ENCODE data around the gene DELE1.

DELE1 gene

DNA sequence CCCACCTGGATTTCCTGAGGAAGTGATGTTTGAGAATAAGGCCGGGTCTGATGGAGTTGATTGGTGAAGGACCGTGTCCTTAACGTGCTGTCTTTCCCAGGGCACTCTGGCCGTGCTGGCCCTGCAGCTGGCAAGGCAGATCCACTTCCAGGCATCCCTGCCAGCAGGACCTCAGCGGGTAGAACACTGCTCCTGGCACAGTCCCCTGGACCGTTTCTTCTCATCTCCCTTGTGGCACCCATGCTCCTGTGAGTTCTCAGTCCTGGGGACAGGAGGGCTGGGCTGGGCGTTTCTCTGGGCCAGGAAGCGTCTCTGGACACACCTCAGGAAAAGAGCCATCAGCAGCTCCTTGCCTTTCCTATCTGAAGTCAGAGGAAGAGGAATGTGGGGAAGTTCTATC, 4.4 kb downstream of the DELE1 start:
- no peak overlapping the region for H3K4me3 ChIP-seq (ENCODE audit: low read depth, low read length)
- no peak for TF ChIP-seq MYC (IDR thresholded peaks at IDR 0.05; ENCODE audit: low read depth, low read length)
- no peak for TF ChIP-seq POLR2A (IDR thresholded peaks at IDR 0.05; ENCODE audit: extremely low read depth, insufficient read length)
- TF ChIP-seq, protein P1, sequence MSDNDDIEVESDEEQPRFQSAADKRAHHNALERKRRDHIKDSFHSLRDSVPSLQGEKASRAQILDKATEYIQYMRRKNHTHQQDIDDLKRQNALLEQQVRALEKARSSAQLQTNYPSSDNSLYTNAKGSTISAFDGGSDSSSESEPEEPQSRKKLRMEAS (IDR thresholded peaks at IDR 0.05; ENCODE audit: low read depth, low read length) = no peak
- TF ChIP-seq, protein P2, sequence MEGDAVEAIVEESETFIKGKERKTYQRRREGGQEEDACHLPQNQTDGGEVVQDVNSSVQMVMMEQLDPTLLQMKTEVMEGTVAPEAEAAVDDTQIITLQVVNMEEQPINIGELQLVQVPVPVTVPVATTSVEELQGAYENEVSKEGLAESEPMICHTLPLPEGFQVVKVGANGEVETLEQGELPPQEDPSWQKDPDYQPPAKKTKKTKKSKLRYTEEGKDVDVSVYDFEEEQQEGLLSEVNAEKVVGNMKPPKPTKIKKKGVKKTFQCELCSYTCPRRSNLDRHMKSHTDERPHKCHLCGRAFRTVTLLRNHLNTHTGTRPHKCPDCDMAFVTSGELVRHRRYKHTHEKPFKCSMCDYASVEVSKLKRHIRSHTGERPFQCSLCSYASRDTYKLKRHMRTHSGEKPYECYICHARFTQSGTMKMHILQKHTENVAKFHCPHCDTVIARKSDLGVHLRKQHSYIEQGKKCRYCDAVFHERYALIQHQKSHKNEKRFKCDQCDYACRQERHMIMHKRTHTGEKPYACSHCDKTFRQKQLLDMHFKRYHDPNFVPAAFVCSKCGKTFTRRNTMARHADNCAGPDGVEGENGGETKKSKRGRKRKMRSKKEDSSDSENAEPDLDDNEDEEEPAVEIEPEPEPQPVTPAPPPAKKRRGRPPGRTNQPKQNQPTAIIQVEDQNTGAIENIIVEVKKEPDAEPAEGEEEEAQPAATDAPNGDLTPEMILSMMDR (IDR thresholded peaks at IDR 0.05; ENCODE audit: low read depth, low read length) = no peak
- no peak for DNase-seq (ENCODE audit: low read depth)

DNA sequence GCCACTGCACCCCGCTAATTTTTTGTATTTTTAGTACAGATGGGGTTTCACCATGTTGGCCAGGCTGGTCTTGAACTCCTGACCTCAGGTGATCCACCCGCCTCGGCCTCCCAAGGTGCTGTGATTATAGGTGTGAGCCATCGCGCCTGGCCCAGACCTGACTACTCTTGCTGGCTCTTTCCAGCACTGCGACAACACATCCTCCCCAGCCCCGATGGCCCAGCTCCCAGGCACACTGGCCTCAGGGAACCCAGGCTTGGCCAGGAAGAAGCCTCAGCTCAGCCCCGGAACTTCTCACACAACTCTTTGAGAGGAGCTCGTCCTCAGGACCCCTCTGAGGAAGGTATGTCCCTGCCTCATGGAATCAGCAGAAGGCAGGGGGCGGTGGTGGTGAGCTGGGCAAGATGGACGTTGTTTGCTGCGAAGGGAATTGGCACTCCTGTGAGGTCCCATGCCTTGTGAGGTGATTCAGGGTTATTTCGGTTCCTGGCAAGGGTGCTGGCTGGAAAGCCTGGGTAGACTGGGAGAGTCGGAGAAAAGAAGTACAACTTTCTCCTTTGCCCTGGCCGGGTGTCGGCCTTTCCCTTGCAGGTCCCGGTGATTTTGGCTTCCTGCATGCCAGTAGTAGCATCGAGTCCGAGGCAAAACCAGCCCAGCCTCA, 5.9 kb downstream of the DELE1 start:
- DNase-seq (ENCODE audit: low read depth) = no peak
- TF ChIP-seq, protein P2 (IDR thresholded peaks at IDR 0.05; ENCODE audit: low read depth, low read length) = no peak
- H3K4me3 ChIP-seq (ENCODE audit: low read depth, low read length) = no peak overlapping the region

DNA sequence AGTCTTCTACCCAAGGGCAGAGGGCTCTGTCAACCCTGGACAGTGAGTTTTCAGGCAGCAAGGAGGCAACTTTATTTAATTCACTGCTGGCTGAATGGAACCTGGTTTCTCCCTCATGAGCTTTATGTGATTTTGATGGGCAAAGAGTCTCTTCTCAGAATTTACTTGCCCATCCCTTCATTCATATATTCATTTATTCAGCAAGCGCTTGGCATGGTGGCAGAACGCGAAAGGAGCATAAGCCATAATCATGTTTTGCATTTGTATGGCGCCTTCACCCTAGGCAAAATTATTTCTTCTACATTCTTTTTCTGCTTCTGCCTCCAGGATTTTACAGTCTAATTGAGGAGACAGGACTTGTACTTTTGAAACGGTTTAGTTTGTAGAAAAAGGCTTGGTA, 8.0 kb downstream of the DELE1 start:
- TF ChIP-seq, protein P2 (IDR thresholded peaks at IDR 0.05; ENCODE audit: low read depth, low read length) = no peak
- TF ChIP-seq POLR2A (IDR thresholded peaks at IDR 0.05; ENCODE audit: extremely low read depth, insufficient read length) (no peak), MYC (IDR thresholded peaks at IDR 0.05; ENCODE audit: low read depth, low read length) (no peak)
- TF ChIP-seq, protein P1 (IDR thresholded peaks at IDR 0.05; ENCODE audit: low read depth, low read length) = no peak
- H3K4me3 ChIP-seq (ENCODE audit: low read depth, low read length) = no peak overlapping the region
- DNase-seq (ENCODE audit: low read depth) = no peak

DNA sequence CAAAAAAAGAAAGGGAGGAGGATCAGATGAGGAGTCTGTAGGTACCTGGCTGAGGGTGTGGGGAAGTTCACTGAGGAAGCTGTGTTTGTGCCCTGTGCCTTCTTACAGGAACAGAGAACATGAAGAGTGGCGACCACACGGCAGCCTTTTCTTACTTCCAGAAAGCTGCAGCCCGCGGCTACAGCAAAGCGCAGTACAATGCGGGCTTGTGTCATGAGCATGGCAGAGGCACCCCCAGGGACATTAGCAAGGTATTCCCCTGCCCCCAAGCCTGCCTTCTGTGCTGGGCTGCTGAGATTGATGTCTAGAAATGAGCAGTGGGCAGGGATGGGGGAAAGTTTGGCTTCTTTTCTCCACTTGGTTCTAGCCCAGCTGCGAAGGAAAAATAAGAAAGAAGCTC, 9.5 kb downstream of the DELE1 start:
- no peak overlapping the region for H3K4me3 ChIP-seq (ENCODE audit: low read depth, low read length)
- no peak for DNase-seq (ENCODE audit: low read depth)
- TF ChIP-seq POLR2A (IDR thresholded peaks at IDR 0.05; ENCODE audit: extremely low read depth, insufficient read length) = no peak
- TF ChIP-seq MYC (IDR thresholded peaks at IDR 0.05; ENCODE audit: low read depth, low read length) = no peak
- TF ChIP-seq, protein P2 (IDR thresholded peaks at IDR 0.05; ENCODE audit: low read depth, low read length) = no peak
- TF ChIP-seq, protein P1 (IDR thresholded peaks at IDR 0.05; ENCODE audit: low read depth, low read length) = no peak

DNA sequence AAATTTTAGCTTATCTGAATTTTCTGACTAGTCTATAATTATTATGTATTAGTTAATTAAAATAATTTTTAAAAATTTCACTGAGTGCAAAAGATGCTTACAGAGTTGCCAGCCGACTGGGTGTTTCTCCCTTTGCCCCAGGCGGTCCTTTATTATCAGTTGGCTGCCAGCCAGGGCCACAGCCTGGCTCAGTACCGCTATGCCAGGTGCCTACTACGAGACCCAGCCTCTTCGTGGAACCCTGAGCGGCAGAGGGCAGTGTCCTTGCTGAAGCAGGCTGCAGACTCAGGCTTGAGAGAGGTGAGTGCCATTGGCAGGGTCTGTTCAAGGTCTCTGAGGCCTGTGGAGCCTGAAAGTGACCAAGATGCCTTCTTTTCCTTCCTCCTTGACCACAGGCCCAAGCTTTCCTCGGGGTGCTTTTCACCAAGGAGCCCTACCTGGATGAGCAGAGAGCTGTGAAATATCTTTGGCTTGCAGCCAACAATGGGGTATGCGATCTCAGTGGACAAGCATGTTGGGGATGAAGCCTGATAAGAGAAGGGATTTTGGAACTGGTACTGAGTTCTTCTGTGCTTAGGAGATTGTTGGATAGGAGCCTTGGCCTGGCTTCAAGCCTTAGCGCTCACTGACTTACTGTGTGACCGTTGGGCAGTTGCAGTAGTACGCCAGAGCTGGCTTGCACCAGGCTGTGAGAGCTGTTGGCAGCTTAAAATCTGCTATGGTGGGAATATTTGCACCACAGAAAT, 10.6 kb downstream of the DELE1 start:
- no peak for TF ChIP-seq MYC (IDR thresholded peaks at IDR 0.05; ENCODE audit: low read depth, low read length)
- TF ChIP-seq, protein P1 (IDR thresholded peaks at IDR 0.05; ENCODE audit: low read depth, low read length) = no peak
- TF ChIP-seq, protein P2 (IDR thresholded peaks at IDR 0.05; ENCODE audit: low read depth, low read length) = no peak
- TF ChIP-seq POLR2A (IDR thresholded peaks at IDR 0.05; ENCODE audit: extremely low read depth, insufficient read length) = no peak
- no peak overlapping the region for H3K4me3 ChIP-seq (ENCODE audit: low read depth, low read length)
- DNase-seq (ENCODE audit: low read depth) = no peak

All from NB4 (cell line).